ENCODE data around the gene THAP12. TPM values are rescaled to one million over a fixed set of nuclear protein-coding genes. Genes with fewer than 3 reads are reported as not detected.

Gene THAP12
- polyA plus RNA-seq, 1 donor (not counting 4 experiments of a cell fraction or from before 2014, with no cell fraction given): 49.8 TPM

DNA sequence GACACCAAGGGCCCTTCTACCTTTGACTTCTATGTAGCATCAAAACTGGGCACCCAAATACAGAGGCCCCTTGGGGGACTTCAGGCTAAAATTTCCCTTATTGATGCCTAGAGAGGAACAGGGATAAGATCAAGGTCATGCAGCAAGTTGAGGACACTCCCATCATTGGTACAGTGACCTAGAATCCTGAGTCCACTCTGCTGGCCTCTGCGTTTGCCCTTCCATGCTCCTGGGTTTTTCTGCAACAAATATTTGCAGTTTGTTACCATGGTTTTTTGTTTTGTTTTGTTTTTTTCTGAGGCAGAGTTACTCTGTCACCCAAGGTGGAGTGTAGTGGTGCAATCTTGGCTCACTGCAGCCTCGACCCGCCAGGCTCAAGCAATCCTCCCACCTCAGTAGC, 64.2 kb downstream of the THAP12 start:
- Histone ChIP-seq H3K27ac (ENCODE audit: control insufficient read depth, insufficient read depth, low read length) (no peak overlapping the region), H4K20me1 (ENCODE audit: control insufficient read depth, extremely low read depth, insufficient read depth, low read length) (no peaks in the 10 kb centered on the region), H3K4me3 (ENCODE audit: control insufficient read depth in 2 of 3, extremely low read depth in 1 of 3, insufficient read depth in 2 of 3, low read depth in 1 of 3, low read length in 3 of 3) (no peak overlapping the region), H3K4me1 (ENCODE audit: control insufficient read depth, extremely low read depth, insufficient read depth, low read length) (peaks cover 7% of the 10 kb centered on the region), H3K79me2 (ENCODE audit: control insufficient read depth, insufficient read depth, low read length) (no peaks in the 10 kb centered on the region), H3K4me2 (ENCODE audit: control insufficient read depth, extremely low read depth, insufficient read depth, low read depth, low read length) (no peak overlapping the region), H3K9ac (ENCODE audit: control insufficient read depth, extremely low read depth, insufficient read depth, low read length) (no peak overlapping the region), H3K9me3 (ENCODE audit: control insufficient read depth, low read depth, low read length) (no peaks in the 10 kb centered on the region), H3K36me3 (ENCODE audit: control insufficient read depth in 2 of 2, extremely low read depth in 1 of 2, insufficient read depth in 2 of 2, low read length in 2 of 2) (no peaks in the 10 kb centered on the region), H3K27me3 (ENCODE audit: control insufficient read depth, extremely low read depth, insufficient read depth, low read length) (peaks cover 12% of the 10 kb centered on the region), H2AFZ (ENCODE audit: control insufficient read depth, low read length) (no peak overlapping the region), H3K9me1 (ENCODE audit: control insufficient read depth, extremely low read depth, insufficient read depth, low read length) (no peaks in the 10 kb centered on the region)
- dilution Hi-C loops (cut with MboI; ENCODE audit: extremely low pct_ligation_motif_present, low sequenced_read_pairs): no loop called here
- DNase-seq (ENCODE audit: low read depth, low spot score): no peak
- FAIRE-seq: no peak
- no peak for TF ChIP-seq EZH2 (IDR thresholded peaks at IDR 0.05; ENCODE audit: low read length)
- TF ChIP-seq, protein P1, sequence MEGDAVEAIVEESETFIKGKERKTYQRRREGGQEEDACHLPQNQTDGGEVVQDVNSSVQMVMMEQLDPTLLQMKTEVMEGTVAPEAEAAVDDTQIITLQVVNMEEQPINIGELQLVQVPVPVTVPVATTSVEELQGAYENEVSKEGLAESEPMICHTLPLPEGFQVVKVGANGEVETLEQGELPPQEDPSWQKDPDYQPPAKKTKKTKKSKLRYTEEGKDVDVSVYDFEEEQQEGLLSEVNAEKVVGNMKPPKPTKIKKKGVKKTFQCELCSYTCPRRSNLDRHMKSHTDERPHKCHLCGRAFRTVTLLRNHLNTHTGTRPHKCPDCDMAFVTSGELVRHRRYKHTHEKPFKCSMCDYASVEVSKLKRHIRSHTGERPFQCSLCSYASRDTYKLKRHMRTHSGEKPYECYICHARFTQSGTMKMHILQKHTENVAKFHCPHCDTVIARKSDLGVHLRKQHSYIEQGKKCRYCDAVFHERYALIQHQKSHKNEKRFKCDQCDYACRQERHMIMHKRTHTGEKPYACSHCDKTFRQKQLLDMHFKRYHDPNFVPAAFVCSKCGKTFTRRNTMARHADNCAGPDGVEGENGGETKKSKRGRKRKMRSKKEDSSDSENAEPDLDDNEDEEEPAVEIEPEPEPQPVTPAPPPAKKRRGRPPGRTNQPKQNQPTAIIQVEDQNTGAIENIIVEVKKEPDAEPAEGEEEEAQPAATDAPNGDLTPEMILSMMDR (optimal IDR thresholded peaks at IDR 0.05 in 1 of 3, IDR thresholded peaks at IDR 0.05 in 1 of 3, conservative IDR thresholded peaks at IDR 0.05 in 1 of 3; ENCODE audit: extremely low read depth in 1 of 3, insufficient read depth in 2 of 3, low read length in 3 of 3): no peak

DNA sequence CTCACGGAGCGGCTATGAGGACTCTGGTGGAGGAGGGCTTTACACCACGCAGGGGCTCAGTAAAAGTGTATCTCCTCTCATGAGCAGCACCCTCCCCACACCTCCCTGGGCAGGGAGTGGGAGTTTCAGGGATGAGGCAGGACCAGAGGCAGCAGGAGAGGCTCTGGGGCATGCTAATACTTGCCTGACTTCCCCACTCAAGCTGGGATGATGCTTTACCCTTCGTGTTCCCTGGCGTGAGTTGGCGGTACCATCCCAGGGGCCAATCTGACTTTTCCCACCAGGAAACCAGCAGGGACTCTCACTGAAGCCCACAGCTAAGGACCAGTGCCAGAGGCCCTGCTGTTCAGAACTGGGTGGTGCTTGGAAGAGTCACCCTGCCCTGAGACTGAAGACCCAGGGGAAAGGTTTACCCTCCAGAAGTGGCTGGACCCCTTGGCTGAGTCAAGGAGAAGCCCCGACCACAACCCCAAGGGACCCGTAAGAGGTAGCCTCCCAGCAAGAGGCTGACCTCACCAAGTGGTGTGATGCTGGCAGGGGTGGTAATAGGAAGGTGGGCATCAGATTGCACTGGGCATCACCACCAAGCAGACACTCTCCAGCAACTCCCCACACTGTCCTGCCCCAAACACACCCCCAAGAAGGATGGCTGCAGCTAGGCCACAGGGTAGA, 65.6 kb downstream of the THAP12 start:
- no peaks in the 10 kb centered on the region for H3K9me1 ChIP-seq (ENCODE audit: control insufficient read depth, extremely low read depth, insufficient read depth, low read length)
- TF ChIP-seq, protein P1 (optimal IDR thresholded peaks at IDR 0.05 in 1 of 3, IDR thresholded peaks at IDR 0.05 in 1 of 3, conservative IDR thresholded peaks at IDR 0.05 in 1 of 3; ENCODE audit: extremely low read depth in 1 of 3, insufficient read depth in 2 of 3, low read length in 3 of 3): no peak
- TF ChIP-seq EZH2 (IDR thresholded peaks at IDR 0.05; ENCODE audit: low read length): no peak
- H3K9me3 ChIP-seq (ENCODE audit: control insufficient read depth, low read depth, low read length): no peaks in the 10 kb centered on the region
- no peaks in the 10 kb centered on the region for H4K20me1 ChIP-seq (ENCODE audit: control insufficient read depth, extremely low read depth, insufficient read depth, low read length)
- no peak overlapping the region for H3K27ac ChIP-seq (ENCODE audit: control insufficient read depth, insufficient read depth, low read length)
- H3K4me1 ChIP-seq (ENCODE audit: control insufficient read depth, extremely low read depth, insufficient read depth, low read length): peaks cover 7% of the 10 kb centered on the region
- H2AFZ ChIP-seq (ENCODE audit: control insufficient read depth, low read length): no peak overlapping the region
- no peak overlapping the region for H3K4me2 ChIP-seq (ENCODE audit: control insufficient read depth, extremely low read depth, insufficient read depth, low read depth, low read length)
- dilution Hi-C loops (cut with MboI; ENCODE audit: extremely low pct_ligation_motif_present, low sequenced_read_pairs): no loop called here
- no peaks in the 10 kb centered on the region for H3K36me3 ChIP-seq (ENCODE audit: control insufficient read depth in 2 of 2, extremely low read depth in 1 of 2, insufficient read depth in 2 of 2, low read length in 2 of 2)
- FAIRE-seq: no peak
- H3K79me2 ChIP-seq (ENCODE audit: control insufficient read depth, insufficient read depth, low read length): no peaks in the 10 kb centered on the region
- no peak overlapping the region for H3K9ac ChIP-seq (ENCODE audit: control insufficient read depth, extremely low read depth, insufficient read depth, low read length)
- no peak for DNase-seq (ENCODE audit: low read depth, low spot score)
- peaks cover 4% of the 10 kb centered on the region for H3K27me3 ChIP-seq (ENCODE audit: control insufficient read depth, extremely low read depth, insufficient read depth, low read length)
- H3K4me3 ChIP-seq (ENCODE audit: control insufficient read depth in 2 of 3, extremely low read depth in 1 of 3, insufficient read depth in 2 of 3, low read depth in 1 of 3, low read length in 3 of 3): no peak overlapping the region

Data from keratinocyte (primary cell).